HG03378 (cell line): Measurements from ENCODE around the gene PHYKPL.
"Not testable (repeated sequence)": the region's sequence is repeated elsewhere in the genome, so short reads cannot be mapped to it uniquely, and the experiment has no call there.

Source experiments
- ATAC-seq: cut with Tn5 transposase; IDR thresholded peaks from one replicate; pipeline ENCODE4 v1.9.1; 2021; ENCODE audit warnings: mild to moderate bottlenecking, moderate library complexity; ENCODE audit not compliant: unreplicated experiment

The PHYKPL gene

DNA sequence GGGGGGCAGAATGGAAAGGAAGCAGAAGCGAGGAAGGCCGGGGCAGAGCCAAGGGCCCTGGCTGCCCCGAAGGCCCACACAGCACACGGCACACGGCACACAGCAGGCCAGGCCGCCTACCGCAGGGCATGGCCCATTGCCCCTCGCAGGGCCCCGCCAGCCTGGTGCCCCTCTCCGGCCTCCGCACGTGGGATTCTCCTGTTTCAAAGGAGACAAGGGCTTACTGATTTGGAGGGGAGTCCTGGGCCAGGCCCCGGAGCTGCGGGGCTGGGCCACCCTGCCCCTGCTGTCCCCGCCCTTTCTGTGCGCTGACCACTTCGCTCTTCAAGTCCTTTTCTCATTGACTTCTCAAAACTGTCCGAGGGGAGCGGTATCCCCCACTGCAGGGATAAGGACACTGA is 7.7 kb upstream of the PHYKPL start:
- ATAC-seq, result no peak

DNA sequence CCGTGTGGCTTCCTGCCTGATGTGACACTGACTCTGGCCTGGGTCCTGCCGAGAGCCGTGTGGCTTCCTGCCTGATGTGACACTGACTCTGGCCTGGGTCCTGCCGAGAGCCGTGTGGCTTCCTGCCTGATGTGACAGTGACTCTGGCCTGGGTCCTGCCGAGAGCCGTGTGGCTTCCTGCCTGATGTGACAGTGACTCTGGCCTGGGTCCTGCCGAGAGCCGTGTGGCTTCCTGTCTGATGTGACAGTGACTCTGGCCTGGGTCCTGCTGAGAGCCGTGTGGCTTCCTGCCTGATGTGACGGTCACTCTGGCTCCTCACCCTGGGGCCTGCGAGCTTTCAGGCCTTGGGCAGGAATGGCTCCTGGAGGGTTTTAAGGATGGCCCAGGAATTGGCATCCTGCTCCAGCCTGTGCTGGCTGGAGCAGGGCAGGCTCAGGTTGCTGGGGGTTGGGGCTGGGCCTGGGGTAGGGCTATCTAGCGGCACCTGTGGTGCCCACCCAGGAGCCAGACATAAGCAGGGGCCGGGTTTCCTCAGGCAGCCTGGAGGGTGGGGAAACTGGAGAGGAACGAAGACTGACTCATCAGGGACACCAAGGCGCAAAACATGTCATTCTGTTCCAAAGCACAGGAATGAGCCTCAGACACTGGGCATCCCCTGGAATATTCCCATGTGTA is 7.2 kb upstream of the PHYKPL start:
- not testable (repeated sequence) for ATAC-seq

DNA sequence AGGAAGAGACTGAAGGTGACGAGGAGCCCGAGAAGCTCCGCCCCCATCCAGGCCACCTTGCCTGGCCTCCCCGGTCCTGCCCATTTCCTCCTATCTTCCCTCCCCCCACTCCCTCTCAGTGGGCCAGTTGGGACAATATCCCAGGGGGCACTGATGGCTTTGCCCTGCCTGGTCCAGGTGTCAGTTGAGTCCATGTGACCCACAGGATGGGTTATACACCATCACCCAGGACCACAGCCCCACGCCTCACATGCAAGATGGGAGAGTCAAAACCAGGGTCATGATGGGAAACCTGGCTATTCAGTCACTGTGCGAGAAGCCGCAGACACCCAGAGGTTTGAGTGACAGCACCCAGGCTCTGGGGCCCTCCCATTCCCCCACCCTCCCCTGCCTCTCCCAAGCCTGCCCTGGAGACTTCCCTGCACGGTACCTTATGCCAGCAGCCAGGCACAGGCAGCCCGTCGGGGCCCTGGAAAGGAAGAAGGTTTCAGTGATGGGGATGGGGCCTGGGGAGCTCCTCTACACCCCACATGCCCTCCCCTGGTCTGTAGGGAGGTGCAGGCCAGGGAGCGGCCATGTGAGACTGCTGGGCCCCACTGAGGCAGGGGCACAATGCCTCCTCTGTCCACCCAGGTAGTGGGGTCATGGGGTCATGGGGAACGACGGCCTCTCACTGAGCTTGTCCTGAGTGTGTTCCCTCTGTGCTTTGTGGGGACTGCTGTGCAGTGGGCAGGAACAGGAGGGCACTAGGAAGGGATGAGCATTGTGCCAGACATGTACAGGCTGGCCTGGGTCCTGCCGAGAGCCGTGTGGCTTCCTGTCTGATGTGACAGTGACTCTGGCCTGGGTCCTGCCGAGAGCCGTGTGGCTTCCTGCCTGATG is 6.3 kb upstream of the PHYKPL start:
- ATAC-seq, result no peak

DNA sequence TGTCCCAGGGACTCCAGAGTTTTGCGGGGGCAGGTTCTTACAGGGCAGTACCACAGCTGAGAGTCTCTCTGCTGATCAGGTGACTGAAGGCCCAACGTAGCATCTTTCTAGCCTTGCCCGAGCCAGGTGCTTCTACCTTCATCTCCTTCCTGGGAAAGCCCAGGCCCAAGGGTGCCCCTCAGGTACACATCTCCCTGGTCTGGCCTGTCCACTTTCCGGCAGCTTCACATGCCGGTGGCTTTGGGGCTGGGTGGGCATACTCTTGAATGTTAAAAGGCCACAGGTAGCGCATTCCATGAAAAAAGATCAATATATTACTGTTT is 5.7 kb upstream of the PHYKPL start:
- ATAC-seq, result no peak

DNA sequence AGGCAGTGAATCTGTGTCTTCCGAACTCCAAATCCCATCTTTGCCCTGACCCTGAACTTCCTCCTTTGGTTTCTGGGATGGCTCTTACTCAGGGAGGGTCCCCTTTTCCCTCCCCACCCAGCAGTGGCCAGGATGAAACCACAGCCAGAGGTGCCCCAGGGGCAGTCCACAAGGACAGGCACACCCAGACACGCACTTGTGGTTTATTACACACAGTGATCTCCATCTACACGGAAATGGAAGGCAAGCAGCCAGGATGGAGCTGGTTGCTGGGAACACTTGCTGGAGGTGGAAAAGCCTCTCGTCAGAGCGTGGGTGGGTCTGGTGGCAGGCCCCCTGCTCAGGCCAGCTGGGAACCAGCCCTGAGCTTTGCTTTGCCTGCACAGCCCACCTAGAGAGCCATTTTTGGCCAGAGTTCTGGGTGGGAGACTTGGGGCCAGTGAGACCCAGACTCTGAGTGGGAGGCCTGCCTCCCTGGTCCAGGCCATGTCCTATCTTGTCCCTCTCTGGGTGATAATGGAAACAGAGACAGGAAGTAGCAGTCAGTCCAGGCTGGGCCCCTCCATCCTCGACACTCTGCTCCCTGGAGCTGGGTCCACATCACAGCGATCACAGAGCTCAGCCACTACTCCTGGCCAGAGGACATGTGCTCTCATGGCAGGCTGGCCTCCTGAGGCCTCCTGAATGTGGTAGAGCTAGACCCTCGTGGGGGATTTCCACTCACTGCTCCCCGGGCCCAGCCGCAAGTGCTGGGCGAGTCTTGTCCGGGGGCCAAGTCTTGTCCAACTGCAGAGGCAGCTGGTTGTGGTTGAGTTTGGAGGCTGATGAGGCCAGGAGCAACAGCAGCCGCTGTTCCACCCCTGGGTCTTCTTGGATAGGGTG is 5.1 kb upstream of the PHYKPL start:
- no peak for ATAC-seq

DNA sequence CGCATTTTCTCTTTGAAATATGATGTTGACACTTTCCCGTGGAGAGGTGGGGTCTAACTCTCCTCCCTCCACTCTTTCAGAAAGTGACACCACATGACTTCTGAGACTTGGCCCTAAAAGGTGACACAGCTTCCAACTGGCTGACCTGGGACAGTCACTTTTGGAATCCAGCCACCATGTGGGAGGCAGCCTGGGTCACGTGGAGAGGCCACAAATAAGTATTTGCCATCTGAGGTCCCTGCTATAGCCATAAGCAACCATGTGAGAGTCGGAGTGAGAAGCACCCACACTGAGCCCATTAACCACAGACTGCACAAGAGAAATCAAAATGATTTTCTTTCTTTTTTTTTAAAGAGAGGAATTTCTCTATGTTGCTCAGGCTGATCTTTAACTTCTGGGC is 4.1 kb upstream of the PHYKPL start:
- no peak for ATAC-seq

DNA sequence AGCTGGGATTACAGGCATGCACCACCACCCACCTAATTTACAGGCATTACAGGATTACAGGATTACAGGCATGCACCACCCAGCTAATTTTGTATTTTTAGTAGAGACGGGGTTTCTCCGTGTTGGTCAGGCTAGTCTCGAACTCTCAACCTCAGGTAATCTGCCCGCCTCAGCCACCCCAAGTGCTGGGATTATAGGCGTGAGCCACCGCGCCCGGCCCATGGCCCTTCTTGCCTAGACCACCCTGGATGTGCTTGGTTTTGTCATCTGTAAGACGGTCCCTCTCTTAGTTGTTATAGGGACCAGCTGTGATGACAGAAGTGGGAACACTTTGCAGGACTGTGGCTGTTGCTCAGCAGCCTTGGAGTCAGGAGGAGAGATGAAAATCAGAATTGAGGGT is 3.5 kb upstream of the PHYKPL start:
- no peak for ATAC-seq

DNA sequence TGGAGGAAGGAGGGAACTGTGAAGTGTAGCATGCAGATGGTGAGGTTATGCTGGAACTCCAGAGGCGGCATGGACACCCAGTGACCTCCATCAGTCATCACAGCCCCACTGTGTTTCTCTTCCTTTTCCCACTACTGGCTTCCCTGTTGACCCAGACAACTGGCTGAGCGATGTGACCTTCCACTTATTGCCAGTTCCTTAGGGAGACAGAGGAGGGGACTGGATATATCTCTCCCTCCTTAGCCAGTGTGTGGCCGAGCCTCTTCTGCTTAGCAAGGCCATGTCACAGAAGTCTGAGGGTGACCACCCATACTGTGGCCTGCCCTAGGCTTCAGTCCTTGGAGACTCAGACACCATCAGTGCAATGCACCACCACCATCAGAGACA is 3.0 kb upstream of the PHYKPL start:
- ATAC-seq, result no peak

DNA sequence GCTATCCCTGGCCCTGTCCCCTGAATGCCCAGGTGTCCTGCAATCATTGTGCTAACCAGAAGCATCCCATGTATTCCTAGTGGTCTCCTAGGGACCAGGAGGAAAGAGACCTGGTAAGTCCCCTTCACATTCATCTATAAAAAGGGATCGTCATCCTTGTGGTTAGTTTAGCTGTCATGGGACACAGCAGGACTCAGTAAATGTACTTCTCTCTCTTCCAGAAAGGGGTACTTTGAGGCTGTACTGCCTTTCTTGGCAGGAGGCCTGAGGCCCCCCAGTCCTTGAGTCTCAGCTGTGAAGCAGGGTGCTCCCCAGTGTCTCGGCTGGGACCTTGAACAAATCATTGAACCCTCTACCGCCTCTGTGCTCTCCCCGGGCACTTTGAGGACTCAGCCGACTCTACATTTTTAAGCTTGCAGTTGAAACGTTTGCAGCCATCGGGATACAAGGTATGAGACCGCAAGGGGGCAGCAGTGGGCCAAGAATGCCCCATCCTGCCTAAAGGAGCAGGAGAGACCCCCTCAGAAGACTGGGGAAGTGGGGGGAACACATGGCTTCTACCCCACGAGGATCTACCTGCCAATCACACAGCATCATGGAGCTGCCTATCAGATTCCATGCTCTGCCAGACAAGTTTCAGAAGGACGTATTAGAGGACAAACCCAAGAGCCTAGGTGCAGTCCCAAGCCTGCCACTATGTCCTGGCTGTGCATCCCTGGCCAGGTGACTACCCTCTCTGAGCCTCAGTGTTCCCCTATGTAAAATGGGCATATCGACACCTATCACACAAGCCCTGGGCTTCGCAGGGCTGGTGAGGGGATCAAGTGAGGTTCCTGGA is 2.4 kb upstream of the PHYKPL start:
- ATAC-seq, result no peak

DNA sequence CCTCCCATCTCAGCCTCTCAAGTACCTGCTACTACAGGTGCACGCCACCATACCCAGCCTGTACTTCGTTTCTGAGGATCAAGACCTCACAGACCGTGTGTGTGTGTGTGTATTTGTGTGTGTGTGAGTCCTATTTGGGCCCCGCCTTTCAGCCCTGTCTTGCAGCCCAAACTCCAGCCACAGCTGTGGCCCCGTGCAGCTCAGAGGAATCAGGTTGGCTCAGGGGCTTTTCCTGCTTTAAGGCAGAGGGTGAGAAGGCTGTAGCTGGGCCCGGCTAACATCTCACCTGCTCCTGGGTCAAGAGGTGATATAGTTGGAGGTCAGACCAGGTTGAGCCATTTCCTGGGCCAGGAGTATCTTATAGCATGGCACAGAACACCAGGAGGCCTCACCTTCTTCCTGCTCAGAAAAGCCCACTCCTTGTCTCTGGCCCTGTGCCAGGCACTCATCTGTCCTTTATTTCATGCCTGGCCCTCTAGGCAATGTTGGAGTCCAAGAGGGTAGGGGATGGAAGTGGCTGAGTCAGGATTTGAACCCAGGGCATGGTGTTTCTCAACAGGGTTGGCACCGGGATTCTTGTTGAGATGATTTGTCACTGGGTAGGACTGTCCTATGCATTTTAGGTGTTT is 1.6 kb upstream of the PHYKPL start:
- no peak for ATAC-seq

DNA sequence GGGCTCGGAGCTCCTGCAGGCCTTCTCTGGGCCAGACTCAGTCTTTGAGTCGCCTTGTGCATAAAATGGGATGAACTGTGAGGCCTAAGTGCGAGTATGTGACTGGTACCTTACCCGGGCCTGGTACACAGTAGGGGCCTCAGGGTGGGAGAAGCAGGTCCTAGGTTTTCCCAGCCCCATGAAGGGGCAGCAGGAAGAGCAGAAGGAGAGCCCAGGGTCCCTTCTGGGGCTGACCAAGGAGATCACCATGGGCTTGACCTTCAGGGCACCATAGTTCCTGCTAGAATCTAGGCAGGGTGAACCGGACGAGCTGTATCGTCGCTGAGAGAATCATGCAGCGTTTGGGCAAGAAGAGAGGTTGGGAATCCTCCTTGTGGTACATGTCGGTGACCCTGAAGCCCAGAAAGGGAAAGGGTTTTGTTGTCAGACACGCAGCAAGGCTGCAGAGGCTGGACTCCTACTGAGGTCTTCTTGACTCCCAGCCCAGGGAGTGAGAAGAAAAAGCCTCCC is 373 bp upstream of the PHYKPL start:
- ATAC-seq, result peak; percentile 11

DNA sequence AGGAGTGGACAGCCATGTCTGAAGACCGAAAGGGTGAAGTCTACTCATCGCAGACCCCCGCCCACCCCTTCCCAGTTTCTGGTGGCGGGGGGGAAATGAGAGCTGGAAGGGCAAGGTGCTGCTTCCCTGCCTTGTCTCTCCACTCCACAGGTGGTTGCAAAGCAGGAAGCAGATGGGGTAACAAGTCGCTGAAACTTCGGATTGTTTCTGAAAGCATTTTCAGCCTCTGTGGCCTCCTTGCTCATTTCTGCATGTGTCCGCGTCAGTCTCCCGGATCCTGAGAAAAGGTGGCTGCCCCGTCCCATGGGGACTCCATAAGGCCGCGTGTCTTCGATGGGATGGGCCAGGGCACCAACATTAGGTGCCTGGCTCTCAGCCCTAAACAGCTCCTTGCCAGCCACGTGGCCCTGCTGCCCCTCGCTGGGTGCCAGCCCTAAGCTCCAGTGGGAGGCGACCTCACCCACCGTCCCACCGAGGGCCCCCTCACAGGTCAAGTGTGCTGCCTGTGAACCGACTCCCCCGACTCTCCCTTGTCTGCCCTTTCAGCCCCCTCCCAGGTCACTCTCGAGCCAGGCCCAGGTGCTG is 971 bp downstream of the PHYKPL start:
- ATAC-seq, result peak; percentile 5

DNA sequence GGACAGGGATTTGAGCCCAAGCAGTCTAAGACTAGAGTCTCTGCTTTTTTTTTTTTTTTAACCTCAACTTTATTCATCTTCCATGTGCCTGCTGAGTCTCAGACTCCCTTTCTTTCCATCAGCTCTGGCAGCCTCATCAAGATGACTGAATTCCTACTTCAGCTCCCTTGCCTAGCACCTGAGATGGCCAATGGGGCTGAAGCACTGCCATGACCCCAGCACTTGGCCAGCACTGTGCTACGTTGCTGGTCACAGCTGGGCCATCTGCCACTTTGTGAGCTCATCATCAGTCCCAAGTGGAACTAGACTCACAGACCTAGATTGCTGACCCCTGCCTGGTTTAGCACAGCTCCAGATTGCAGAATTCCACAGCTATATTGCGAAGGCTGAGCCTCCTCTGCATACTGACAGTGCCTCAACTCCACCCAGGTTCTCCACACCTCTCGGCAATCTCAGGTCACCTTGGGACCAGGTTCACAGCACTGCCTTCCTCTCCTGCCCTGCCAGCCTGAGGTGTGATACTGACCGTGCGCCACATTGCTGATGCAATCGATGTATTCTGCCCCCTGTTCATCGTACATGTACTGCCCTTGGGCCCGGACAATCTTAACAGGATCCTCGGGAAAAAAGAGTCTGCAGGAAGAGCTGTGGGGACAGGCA is 1.6 kb downstream of the PHYKPL start:
- no peak for ATAC-seq

DNA sequence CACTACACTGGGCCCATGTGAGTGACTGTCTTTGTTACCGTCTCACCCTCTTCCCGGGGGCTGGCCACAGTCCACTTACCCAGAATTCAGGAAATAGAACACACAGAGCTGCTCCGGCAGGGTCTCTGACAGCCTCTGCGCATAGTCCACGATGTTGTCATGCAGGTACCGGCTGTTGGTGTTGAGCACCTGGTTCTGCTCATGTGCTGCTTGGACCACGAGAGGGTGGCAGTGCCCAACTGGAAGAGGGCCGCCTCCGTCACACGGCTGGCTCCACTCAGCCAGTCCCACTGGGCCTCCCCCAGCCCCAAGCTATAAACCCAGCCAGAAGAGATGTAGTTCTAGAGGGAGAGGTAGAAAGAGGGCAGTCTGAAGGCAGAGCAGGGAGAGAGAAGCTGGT is 2.7 kb downstream of the PHYKPL start:
- ATAC-seq, result no peak

DNA sequence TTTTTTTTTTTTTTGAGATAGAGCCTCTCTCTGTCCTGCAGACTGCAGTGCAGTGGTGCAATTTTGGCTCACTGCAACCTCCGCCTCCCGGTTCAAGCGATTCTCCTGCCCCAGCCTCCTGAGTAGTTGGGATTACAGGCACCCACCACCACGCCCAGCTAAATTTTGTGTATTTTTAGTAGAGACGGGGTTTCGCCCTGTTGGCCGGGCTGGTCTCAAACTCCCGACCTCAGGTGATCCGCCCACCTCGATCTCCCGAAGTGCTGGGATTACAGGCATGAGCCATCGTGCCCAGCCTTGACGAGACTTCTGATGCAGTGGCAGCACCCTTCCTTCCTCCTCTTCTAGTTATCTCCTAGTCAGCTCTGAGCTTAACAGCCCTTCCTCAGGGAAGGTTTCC is 3.5 kb downstream of the PHYKPL start:
- not testable (repeated sequence) for ATAC-seq

DNA sequence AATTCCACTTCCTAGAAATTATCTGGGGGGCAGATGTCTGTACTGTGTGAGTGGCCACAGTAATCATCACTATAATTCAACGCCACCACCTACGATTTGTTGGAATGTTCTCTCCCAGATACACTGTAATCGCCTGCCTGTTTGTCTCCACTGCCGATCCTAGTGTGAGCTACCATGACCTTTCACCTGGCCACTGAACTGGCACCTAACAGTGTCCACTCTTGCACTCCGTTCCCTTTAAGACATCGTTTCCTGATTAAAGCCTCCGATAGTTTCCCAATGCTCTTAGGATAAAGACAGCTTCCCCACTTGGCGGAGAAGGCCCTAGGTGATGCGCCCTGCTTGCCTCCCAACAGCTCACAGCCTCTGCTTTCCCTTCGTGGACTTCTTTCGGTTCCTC is 4.0 kb downstream of the PHYKPL start:
- no peak for ATAC-seq

DNA sequence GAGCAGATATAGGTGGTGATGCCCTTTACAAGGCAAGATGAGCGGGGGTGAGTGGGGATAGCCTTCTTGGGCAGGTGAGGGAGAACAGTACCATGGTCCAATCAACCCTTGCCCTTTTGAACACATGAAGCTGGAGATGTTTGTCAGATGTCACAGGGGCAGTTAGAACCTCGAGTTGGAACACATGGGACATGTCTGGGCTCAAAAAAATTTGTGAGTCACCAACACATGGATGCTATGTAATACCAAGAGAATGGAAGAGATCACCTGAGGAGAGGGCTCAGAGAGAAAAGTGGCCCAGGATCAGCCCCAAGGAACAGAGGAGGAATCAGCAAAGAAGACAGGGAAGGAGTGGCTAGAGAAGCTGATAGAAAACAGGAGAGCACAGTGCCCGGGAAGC is 4.7 kb downstream of the PHYKPL start:
- ATAC-seq, result no peak

DNA sequence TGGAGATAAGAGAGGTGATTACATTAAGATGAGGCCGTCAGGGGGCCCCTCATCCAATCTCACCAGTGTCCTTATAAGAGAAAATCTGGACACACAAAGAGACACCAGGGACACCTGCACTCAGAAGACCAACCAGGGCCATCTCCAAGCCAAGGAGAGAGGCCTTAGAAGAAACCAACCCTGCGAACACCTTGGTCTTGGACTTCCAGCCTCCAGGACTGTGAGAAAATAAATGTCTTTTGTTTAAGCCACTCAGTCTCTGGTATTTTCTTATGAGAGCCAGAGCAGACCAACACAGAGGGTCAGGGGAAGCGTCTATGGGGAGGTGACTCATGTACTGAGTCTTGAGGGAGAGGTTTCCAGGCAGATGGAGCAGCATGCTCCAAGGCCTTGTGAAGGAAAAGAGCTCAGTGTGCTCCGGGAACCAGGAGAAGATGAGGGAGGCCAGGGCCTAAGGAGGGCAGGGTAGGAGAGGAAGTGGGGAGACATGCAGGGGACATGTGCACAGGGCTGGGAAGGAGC is 5.4 kb downstream of the PHYKPL start:
- ATAC-seq, result no peak

DNA sequence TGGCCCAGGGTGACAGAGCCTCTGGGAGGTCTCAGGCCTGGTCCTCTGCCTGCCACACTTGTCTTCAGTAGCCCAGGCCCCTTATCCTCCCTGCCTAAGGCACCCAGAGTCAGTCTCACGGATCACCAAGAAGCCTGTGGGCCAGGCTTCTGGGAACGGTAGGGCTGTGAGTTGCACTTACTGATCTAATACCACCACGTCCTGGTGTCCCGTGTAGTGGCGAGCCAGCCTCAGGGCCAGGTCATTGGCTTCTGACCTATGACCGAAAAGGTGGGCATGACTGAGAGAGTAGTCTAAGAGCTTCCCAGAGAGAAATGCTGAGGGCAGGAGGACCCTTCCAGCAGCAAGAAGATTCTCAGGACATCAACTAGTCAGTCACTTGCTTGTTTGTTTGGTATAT is 7.4 kb downstream of the PHYKPL start:
- ATAC-seq, result no peak
